RPMI7951 (cell line): ENCODE data around the gene KCTD2. TPM values are rescaled to one million over a fixed set of nuclear protein-coding genes. Genes with fewer than 3 reads are reported as not detected.

Experiments
- DNase-seq: peaks from one replicate; pipeline ENCODE4 v3.0.0-alpha.2; 2012; ENCODE audit warnings: low read depth
- total RNA-seq: library from RNA; depleted of rRNA; stranded (reverse); fragments of >200 nt; shearing (Covaris generic); gene quantifications from 2 replicates; pipeline ENCODE4 v1.2.3, GENCODE V29; 2014

Gene KCTD2
- total RNA-seq, 1 experiment from 2014 or later, result 13.5 TPM

DNA sequence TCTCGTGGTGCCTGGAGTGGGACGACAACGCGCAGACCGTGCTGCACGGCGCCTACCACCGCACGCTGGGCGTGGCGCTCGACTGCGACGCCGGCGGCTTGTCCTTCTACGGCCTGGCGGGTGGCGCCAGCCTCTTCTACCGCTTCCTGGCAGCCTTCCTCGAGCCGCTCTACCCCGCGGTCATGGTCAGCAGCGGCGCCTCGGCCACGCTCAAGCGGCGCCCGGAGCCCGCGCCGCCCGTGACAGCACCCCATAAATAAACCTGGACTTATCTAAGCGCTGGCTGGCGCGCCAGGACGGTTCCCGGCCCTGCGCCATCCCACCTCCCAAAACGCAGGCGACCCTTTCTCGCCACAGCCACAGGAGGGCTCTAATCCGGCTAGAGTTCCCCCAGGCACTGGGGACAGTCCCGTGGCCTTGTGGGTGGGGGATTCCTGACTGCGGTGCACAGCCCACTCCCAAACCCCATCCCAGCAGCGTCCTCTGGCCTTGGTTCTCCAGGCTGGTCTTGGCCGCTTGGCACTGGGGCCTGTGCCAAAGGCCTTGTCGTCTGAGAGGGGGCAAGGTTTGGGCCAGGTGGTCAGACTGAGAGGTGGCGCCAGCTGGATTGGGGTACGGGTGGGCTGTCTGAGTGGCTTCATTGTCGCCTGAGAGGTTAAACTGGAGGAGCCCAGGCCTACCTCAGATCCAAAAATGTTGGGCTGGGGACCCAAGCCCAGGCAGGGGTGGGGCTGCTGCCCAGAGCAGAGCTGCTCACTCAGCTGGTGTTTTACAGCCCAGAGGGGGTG, 30.7 kb downstream of the KCTD2 start:
- DNase-seq, result no peak

DNA sequence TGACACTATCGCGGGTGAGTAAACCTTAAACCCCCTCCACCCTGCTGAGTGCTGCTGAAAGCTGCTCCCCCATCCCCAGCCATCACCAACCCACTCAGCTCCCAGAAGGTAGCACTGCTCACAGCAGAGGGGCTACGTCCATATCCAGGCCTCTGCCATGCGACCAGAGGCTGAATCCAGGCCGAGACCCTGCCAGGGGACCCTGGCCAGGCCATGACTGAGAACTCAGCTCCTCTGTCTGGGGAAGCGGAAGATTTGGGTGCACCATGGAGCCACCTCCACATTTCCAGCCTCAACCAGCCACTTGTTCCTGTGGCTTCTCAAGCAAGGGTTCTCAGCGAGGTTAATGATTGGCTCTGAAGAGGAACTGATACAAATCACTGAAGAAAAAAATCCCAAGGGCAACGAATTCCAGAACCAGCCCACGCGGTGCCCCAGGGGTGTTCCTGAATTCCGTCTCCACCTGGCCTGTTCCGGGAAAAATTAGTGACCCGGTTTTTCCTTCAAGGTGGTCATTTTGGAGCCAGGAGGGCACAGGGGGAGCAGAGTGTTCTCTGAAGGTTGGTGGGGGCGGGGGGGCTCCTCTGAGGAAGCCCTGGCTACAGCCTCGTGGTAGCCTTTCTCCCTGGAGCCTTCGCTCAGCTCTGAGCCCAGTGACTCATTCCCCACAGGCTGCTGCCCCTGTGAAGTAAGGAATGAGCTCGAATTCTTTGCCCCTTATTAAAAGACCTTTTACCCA, 31.4 kb downstream of the KCTD2 start:
- peak; percentile 69 for DNase-seq

DNA sequence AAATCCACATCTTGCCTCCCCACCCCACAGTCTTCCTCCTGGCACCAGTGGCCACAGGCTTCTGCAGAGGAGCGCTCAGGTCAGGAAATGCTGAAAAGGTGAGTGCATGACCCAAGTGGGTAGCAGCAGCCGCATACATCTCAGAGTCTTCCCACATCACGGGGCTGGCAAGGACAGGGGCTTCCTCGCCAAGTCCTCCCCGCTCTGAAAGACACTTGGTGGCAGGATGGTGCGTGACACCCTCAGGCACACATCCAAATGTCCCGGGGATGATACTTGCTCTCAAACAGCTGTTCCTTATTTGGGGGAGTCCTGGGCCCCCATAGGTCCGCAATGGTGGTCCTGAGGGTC, 32.0 kb downstream of the KCTD2 start:
- peak; percentile 45 for DNase-seq

DNA sequence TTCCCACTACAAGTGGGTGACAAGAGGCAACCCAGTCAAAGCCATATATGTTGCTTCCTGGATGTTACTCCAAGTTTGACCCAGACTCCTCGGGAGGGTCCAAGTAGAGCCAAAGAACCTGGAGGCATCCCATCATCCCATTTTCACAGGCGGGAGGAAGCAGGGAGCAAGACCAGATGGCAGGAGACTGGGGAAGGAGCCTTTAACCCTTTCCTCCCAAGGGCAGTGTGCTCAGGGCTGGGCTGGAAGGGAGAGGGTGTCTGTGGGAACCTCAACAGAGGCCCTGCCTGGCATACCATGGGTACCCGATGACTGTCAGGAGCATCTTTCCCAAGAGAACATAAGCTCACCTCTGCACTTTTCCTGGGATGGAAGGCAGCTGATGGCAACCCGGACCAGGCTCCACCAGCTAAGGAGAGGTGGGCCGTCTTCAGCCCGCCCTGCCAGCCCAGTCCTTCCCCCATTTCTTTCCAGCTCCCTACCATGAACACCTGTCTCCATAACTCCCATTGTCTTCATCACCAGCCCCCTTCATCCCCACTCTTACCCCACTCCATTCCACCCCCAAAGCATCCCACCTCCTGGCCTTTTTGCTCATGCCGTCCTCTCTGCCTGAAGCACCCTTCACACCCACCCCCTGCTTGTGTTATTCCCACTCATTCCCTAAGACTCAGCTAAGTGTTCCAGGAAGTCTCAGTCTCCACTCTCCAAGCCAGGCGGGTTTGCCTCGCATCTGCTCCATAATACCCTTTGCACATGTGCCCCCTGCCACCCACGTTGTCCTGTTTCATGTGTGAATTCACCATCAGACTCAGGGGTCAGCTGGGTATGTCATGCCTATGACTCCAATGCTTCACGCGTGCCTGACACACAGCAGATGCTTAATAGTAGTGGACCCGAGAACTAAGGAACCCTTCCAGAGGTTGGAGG, 34.9 kb downstream of the KCTD2 start:
- no peak for DNase-seq

DNA sequence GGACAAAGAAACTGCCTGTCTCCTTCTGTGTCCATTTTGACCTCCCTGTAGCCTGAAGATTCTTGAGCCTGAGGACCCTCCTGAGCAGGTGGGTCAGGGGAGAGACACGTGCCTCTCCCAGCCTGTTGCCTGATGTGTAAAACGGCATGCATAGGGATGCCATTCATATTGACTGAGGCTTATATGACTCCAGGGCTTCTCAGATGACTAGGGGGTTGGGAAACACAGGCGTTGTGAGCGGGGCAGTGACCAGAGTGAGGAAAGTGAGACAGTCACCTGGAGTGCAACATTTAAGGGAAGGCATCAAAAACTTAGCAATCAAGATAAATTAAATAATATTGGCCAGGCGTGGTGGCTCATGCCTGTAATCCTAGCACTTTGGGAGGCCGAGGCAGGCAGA, 35.7 kb downstream of the KCTD2 start:
- no peak for DNase-seq

DNA sequence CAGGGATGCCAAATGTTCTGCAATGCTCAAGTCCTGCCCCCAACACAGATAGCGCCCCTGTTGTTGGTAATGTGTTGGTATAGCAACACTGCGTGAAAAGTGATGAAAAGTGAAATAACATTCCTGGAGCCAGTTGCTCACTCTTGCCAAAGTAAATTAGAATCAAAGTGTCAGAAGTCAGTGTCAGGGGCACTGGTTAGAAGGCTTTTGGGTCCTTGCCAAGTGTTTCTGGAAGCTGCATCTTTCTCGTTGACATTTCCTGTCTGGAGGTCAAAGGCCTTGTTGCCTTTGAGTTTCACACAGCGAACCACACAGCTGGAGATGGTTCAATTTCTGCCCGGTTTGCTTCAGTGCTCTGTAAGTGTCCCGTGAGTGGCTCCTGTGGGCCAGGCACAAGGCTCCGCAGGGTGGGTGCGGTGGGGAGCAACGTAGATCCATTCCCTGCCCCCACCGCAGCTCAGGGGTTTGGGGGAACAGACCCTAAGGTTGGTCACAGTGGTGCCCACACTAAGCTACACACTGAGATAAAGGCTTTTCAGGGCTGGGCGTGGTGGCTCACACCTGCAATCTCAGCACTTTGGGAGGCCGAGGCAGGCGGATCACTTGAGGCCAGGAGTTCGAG, 37.1 kb downstream of the KCTD2 start:
- DNase-seq, result no peak

DNA sequence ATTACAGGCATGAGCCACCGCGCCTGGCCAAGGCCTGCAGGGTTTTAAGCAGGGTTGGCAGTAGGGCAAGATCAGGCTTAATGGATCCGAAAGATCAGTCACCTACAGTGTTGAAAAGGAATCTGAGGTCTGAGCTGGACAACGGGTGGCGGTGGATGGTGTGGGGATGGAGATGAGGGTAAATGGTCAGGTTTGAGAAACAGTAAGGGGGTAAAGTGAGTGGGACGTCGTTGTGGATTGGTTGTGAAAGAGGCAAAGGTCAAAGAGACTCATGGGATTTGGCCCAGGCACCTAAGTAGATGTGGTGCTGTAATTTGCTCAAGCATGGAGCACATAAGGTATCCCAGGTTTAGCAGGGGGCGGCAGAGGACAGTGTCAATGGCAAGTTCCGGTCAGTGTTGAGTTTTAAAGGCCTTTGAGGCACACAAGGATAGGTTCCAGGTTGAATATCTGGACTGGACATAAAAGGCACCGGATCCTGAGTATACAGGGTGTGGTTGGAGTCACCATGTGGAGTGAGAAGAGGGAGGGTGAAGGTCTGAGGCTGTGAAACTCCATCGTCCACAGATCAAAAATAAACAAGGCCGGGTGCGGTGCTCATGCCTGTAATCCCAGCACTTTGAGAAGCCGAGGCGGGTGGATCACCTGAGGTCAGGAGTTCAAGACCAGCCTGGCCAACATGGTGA, 39.6 kb downstream of the KCTD2 start:
- no peak for DNase-seq

DNA sequence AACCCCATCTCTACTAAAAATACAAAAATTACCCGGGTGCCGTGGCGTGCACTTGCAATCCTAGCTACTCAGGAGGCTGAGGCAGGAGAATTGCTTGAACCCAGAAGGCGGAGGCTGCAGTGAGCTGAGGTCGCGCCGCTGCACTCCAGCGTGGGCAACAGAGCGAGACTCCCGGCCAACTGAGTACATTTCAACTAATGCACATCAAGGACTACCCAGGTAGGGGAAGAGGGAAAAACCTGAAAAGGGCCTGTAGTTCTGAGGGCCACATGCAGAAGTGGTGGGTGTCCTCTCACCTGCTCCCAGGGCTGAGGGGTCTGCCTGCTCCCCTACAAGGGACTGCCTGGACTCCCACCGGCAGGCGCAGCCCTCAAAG, 40.1 kb downstream of the KCTD2 start:
- DNase-seq, result no peak

DNA sequence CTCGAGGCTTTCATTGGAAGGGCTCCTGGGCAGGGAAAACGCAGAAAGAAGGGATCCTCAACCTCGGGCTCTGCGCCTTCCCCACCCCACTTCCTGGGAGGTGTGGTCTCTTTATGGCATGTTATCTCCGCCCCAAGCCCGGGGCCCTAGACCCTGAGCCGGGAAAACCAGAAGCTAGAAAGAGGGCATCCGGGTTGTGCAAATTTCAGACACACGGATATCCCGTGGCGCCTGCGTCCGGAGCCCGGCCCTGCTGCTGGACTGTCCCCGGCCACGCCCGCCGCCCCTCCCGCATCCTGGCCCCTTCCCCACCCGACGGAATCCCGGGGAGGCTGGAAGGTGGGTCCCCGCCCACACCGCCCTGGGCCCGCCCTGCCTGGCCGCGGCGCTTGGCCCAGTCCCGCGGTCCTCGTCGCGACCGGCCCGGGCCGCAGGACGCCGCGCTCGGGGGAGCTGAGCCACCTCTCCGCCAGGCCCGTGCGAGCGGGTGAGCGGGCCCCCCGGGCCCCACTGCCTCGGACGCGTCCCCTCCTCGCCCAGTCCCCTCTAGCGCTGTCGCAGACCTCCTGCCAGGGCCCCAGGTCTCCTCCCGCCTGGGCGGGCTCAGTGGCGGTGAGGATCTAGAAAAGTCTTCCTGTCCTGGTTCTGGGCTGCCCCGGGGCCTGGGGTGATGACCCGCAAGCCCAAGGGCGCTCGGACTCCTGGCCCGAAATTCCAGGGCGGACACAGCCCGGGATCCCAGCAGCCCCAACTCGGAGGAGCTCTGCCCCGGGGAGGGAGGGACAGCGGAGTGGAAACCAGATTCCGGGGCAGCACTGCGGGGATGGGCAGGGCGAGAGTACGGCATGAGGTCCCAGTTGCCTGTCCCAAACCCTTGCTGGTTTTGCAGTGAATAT, 40.8 kb downstream of the KCTD2 start, which contains the start of gene SLC16A5:
Gene SLC16A5, plus strand, starts transcription at position 397 of the 896 bp plus-strand sequence. CDS start 5,683 bp downstream, outside the sequence.
- DNase-seq, result peak; percentile 92

DNA sequence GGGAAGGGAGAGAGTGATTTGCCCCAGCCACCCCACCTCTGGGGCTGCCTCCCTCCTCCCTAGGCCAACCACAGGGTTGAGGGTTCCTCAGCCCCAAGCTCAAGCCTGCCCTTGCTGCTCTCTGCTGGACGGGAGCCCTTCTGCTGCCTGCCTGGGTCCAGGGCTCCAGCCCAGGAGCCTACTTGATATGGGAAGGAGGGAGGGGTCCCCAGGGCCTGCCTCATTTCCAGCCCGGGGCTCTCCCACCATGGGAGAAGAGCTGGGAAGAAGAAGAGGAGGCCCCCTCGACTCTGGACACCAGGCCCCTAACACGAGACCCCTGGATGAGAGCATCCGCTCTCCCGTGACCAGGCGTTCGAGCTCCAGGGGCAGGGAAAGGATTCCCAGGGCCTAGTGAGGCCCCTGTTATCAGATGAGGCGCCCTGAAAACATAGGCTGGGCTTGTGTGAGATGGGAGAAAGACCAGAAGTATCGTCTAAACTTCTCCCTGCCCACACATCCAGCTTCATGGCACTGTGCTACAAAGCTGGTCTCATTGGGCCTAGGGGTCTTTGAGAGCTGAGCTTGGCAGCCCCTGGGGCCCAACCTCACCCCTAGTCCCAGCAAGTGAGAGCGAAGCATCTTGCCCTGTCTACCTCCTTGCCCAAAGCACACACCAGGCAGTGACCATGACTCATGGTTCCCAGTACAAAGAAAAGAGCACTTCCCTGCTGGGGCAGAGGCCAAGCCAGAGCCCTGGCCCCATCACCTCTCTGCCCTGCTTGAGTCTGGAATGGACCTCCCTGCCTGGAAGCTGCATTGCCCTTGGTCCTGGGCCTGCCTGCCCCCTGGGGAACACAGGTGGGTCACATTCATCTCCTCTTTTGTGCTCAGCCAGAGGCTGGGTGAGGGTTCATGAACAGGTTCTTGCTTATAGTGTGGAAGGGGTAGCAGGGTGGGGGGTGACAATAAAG, 41.7 kb downstream of the KCTD2 start:
- DNase-seq, result peak; percentile 54

DNA sequence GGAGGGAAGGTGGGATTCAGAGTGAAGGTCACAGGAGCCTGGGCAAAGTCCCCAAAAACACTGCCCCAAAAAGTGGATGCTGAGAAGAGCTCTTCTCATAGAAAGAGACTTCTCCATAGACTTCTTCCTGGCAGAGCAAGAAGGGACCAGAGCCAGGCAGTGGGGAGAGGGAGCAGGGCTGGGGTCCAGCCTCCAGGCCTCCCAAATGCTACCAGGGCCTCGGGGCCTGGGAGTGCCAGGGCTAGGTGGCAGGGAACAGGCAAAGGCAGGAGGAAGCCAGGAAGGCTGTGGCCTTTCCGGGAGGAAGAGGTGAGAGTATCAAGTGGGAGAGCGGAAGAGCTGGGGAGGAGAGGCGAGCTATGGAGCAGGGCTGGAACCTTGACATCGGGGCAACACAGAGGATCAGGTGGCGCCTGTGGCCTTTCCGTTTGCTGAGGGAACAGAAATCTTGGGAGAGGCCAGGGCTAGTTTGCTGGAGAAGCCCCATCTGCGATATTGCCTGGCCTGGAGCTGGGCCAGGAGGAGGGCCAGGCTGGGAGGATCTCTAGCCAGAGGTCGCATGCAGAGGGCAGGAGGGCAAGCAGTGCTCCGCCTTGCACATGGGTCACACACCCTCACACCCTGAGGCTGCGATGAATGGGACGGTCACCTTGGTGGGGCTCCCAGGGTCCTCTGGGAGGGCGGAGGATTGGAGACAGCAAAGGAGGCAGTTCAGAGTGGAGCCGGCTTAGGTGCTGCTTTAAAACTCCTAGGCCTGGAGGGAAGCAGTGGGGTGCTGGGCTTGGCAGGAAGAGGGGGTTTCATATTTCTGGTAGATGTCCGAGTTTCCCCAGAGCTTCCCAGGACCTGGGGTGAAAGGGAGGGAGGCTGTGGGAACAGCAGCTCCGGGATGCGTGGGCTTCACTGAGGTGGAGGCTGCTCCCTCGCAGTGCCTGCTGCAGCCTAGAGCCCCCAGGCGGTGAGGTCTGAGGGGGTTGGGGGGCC, 44.1 kb downstream of the KCTD2 start:
- no peak for DNase-seq

DNA sequence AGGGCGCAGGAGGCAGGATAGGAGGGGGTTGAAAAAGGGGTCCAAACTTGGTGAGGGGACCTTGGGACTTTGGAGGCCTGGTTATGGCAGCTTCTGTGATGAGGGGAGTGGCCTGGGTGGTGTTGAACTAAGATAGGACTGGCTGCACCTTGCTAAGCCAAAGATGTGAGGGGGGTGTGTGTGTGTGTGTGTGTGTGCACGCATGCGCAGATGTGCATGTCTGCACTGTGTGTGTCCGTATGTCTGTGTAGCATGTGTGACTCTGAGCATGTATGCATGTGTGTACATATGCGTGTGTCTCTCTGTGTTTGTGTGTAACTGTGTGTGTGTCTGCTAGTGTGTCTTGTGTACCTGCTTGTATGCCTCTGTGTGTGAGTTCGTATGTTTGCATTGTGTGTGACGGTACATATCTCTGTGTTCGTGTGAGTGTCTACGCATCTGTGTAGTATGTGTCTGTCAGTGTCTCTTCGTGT, 44.9 kb downstream of the KCTD2 start:
- no peak for DNase-seq

DNA sequence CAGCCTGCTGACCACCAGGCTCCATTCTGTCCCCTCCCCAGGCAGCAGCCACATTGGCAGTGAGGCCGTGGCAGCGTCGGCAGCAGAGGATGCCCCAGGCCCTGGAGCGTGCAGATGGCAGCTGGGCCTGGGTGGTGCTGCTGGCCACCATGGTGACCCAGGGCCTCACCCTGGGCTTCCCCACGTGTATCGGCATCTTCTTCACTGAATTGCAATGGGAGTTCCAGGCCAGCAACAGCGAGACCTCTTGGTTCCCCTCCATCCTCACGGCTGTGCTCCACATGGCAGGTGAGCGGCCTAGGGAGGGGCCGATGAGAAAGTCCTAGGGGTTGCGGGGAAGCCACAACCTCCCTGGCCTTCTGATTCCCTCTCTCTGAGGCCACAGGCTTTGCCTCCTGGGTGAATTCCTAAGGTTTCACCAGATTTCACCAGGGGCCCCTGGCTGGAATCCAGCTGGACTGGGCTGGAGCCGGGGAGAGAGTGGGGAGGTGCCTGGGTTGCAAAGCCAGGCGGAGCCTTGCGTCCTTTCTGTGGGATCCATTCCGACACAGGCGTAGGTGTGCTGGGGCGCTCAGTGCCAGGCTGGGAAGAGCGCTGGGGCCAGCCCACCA, 46.6 kb downstream of the KCTD2 start:
- DNase-seq, result no peak

DNA sequence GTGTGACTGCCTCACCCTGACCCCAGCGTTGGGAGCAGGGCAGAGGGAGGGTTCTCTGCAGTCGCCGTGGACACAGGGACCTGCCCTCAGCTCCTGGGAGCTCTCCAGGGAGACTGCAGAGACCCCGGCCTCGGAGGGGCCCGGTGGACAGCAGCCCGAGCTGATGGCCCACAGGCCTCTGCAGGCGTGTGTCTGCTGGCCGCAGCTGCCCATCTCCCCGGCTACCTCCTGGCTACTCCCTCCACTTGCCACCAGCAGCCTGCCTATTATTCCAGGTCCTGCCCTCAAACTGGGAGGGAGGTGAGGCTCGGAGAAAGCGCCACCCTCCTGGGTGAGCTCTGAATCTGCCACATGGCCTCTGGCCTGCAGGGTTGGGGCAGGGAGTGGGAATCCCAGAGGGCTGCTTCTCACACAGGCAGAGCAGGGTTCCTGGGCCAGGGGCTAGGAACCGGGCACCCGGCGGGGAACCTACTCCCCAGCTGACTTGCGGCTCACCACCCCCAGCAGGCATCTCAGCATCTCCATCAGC, 47.9 kb downstream of the KCTD2 start:
- no peak for DNase-seq

DNA sequence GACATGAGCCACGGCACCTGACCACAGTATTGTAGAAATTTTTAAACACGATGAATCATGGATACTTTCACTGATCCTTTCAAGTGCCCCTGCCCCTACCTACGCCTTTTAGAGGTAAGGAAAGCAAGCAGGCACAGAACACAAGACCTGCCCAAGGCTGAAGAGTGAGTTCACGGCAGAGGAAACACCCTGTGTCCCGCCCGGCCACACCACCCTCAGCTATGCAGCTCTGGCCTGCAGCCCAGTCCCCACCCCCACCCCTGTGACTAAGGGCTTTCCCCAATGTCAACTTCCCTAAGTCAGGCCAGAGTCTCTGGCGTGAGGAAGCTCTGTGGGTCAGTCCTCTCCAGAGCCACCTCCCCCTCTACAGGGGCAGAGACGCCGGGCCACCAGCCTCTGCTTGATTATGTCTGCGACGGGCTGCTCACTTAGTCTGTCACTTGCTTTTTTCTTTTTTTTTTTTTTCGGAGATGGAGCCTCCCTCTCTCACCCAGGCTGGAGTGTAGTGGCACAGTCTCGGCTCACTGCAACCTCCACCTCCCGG, 49.1 kb downstream of the KCTD2 start:
- peak; percentile 81 for DNase-seq

DNA sequence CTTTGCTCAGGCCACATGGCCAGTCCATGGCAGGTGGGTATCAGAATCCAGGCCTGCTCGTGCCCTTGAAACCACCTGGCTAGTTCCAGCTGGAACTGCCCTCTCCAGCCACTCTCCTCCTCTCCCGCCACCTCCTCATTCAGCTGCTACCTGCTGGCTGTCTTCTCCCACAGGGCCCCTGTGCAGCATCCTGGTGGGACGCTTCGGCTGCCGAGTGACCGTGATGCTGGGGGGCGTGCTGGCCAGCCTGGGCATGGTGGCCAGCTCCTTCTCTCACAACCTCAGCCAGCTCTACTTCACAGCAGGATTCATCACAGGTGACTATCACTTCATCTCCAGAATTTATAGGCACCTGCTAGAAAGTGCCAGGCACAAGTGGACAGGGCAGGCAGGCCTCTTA, 50.8 kb downstream of the KCTD2 start:
- no peak for DNase-seq

DNA sequence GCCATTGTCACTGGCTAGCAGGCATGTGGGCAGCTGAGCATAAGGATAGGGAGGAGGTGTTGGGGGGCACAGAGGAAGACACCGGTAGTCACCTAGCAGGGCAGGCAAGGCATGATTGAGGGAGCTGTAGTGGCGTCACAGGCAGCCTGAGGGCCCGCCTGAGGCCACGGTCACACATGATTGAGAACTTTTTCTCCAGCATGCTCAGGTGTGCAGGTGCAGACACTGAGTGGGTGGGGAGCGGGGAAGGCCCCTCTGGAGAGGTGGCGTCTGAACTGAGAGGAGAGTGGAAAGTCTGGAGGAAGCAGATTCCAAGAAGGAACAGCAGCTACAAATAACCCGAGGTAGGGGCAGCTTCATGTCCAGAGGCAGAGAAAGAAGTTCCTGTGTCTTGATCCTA, 51.8 kb downstream of the KCTD2 start:
- DNase-seq, result no peak
